Mucosa of descending colon (tissue), 3 donors: Measurements from ENCODE around the gene NTRK3. TPM values are rescaled to one million over a fixed set of nuclear protein-coding genes. Genes with fewer than 3 reads are reported as not detected.

Source experiments
- ATAC-seq: fragments of 200-7000 bp; cut with Tn5 transposase; one replicate; pipeline ENCODE4 v1.9.1; 2020; ENCODE audit warnings: mild to moderate bottlenecking, moderate library complexity
- DNase-seq, 3 donors: peaks; one replicate each; pipeline ENCODE4 v3.0.0-alpha.2; 2020
- H3K36me3 ChIP-seq: fragments of 200-600 bp; one replicate; pipeline ENCODE4 v1.8.0; 2021; ENCODE audit warnings: low read depth, mild to moderate bottlenecking
- H3K4me1 ChIP-seq: fragments of 200-600 bp; one replicate; pipeline ENCODE4 v1.8.0; 2021; ENCODE audit warnings: low read depth, mild to moderate bottlenecking
- H3K4me3 ChIP-seq: fragments of 200-600 bp; one replicate; pipeline ENCODE4 v1.8.0; 2021; ENCODE audit warnings: mild to moderate bottlenecking
- H3K9me3 ChIP-seq: fragments of 200-600 bp; one replicate; pipeline ENCODE4 v1.8.0; 2021; ENCODE audit warnings: mild to moderate bottlenecking
- CTCF ChIP-seq: fragments of 200-600 bp; IDR thresholded peaks from one replicate; pipeline ENCODE4 v1.8.0; 2022; ENCODE audit warnings: antibody characterized with exemption, mild to moderate bottlenecking
- intact Hi-C, 2 donors: fragments of 100-400 bp; cut with DNase I in 1 of 2; cut with micrococcal nuclease in 1 of 2; formaldehyde crosslinking; loops; one replicate each; pipeline versions ENCODE4 v1.11.0 to v1.11.1; 2022; cut with DNase I, micrococcal nuclease
- total RNA-seq, 3 donors: library from RNA; stranded (reverse); fragmentation: NEBNext Ultra II Directional in 2 of 3; extraction: Animal tissue kit (Norgen Biotek cat#: 25700) in 2 of 3; gene quantifications; one replicate each; pipeline versions ENCODE4 v1.2.1 to v1.2.4, GENCODE V29; 2021 to 2023
- donor health status: DM: no; HTN: no; CAD: no; lungs with moderate emphysema.
- donor health status: DM: no; HTN: no; CAD: no.
- donor health status: DM: no; HTN: yes; CAD: no.

NTRK3 gene
- total RNA-seq, 3 donors from 2014 or later: 0.78 to 2.8 (median 2.1) TPM

GRCh38 chr15:87866961-87867360 lies 389.6 kb downstream of the NTRK3 start:
- Histone ChIP-seq H3K9me3 (no peaks in the 10 kb centered on the region), H3K4me3 (no peak overlapping the region), H3K4me1 (no peaks in the 10 kb centered on the region), H3K36me3 (no peaks in the 10 kb centered on the region)
- no peak for ATAC-seq
- intact Hi-C loops: no loop called here
- TF ChIP-seq CTCF: no peak
- no peak for DNase-seq

GRCh38 chr15:87863152-87863551 lies 393.4 kb downstream of the NTRK3 start:
- no peak overlapping the region for H3K4me3 ChIP-seq
- ATAC-seq (no peak), DNase-seq (no peak)
- intact Hi-C loops: no loop called here
- H3K9me3 ChIP-seq: no peaks in the 10 kb centered on the region
- H3K36me3 ChIP-seq: no peaks in the 10 kb centered on the region
- no peaks in the 10 kb centered on the region for H3K4me1 ChIP-seq
- TF ChIP-seq CTCF: no peak

- Histone ChIP-seq H3K9me3 (no peaks in the 10 kb centered on the region), H3K36me3 (no peaks in the 10 kb centered on the region), H3K4me3 (no peak overlapping the region), H3K4me1 (no peaks in the 10 kb centered on the region)
- no peak for TF ChIP-seq CTCF
- ATAC-seq (no peak), DNase-seq (no peak)
- intact Hi-C loops: no loop called here
Measured at GRCh38 chr15:87860743-87861142, 395.8 kb downstream of the NTRK3 start.

GRCh38 chr15:87858651-87859050 lies 397.9 kb downstream of the NTRK3 start:
- no peak for TF ChIP-seq CTCF
- H3K4me3 ChIP-seq: no peak overlapping the region
- H3K36me3 ChIP-seq: no peaks in the 10 kb centered on the region
- DNase-seq: no peak
- intact Hi-C loops: no loop called here
- no peak for ATAC-seq
- H3K9me3 ChIP-seq: no peaks in the 10 kb centered on the region
- H3K4me1 ChIP-seq: no peaks in the 10 kb centered on the region

- H3K9me3 ChIP-seq: no peaks in the 10 kb centered on the region
- intact Hi-C loops: no loop called here
- no peak for TF ChIP-seq CTCF
- DNase-seq: no peak
- no peak for ATAC-seq
- H3K4me3 ChIP-seq: no peak overlapping the region
- H3K36me3 ChIP-seq: no peaks in the 10 kb centered on the region
- no peaks in the 10 kb centered on the region for H3K4me1 ChIP-seq
Measured at GRCh38 chr15:87851497-87851896, 405.0 kb downstream of the NTRK3 start.

GRCh38 chr15:87850916-87851315 lies 405.6 kb downstream of the NTRK3 start:
- Histone ChIP-seq H3K9me3 (no peaks in the 10 kb centered on the region), H3K36me3 (no peaks in the 10 kb centered on the region), H3K4me3 (no peak overlapping the region), H3K4me1 (no peaks in the 10 kb centered on the region)
- TF ChIP-seq CTCF: no peak
- DNase-seq (no peak), ATAC-seq (no peak)
- intact Hi-C loops: no loop called here
